ENCODE data around the gene TNFAIP8L2.

GRCh38 chr1:151165281-151165737, 8.9 kb downstream of the TNFAIP8L2 start:
- no peak for TF ChIP-seq CTCF (conservative IDR thresholded peaks at IDR 0.05; ENCODE audit: low read depth, low read length)
- no peak for TF ChIP-seq EZH2 (IDR thresholded peaks at IDR 0.05; ENCODE audit: borderline replicate concordance, low read depth, low read length, poor library complexity, severe bottlenecking)

Data from A673 (cell line).